Measurements from ENCODE around the gene RBM22. TPM values are rescaled to one million over a fixed set of nuclear protein-coding genes. Genes with fewer than 3 reads are reported as not detected.

RBM22 gene
- total RNA-seq, 1 experiment from 2014 or later: 61.4 TPM

GRCh38 chr5:150710165-150710564 is 9.3 kb upstream of the RBM22 start (continued):
- TF ChIP-seq CBX3 (IDR thresholded peaks at IDR 0.05; ENCODE audit: low read depth) (no peak), ATF3 (IDR thresholded peaks at IDR 0.05) (no peak)

- H3K79me2 ChIP-seq (ENCODE audit: insufficient read depth, low read length): no peaks in the 10 kb centered on the region
- RAD21 ChIA-PET (ENCODE audit: low non-redundant PET in 1 of 2, low total read pairs in 2 of 2, uncharacterized antibody in 2 of 2, unreplicated experiment in 2 of 2): no interaction called here
- peaks cover 19 to 26% of the 10 kb centered on the region in 2 experiments for H3K36me3 ChIP-seq (ENCODE audit: control insufficient read depth in 1 of 2, insufficient read depth in 2 of 2, low read length in 2 of 2)
- DNase-seq (ENCODE audit: low read depth, low spot score) (no peak), ATAC-seq (no peak)
- H3K9me2 ChIP-seq (ENCODE audit: insufficient read depth): no peaks in the 10 kb centered on the region
- BruUV-seq (replicated peaks): no TSS peak
- no peaks in the 10 kb centered on the region for H3K27me3 ChIP-seq (ENCODE audit: insufficient read depth, low read length)
- H3K4me1 ChIP-seq (ENCODE audit: control insufficient read depth in 1 of 2, insufficient read depth in 2 of 2, low read length in 2 of 2): no peaks in the 10 kb centered on the region
- CTCF ChIA-PET: no interaction called here
- H3K4me3 ChIP-seq (replicated peaks in 1 of 2; ENCODE audit: low read depth in 1 of 2, low read length in 2 of 2): no peak overlapping the region
- intact Hi-C loops (cut with micrococcal nuclease): no loop called here
- no peak overlapping the region for H3K9ac ChIP-seq (ENCODE audit: low read length)
- H4K20me1 ChIP-seq (ENCODE audit: insufficient read depth): no peaks in the 10 kb centered on the region
- POLR2A ChIA-PET: no interaction called here
- no peaks in the 10 kb centered on the region for H3K9me3 ChIP-seq (ENCODE audit: control insufficient read depth in 1 of 2, insufficient read depth in 1 of 2, low read depth in 1 of 2, low read length in 2 of 2)
- H2AFZ ChIP-seq (ENCODE audit: low read depth, low read length, poor library complexity, severe bottlenecking): no peak overlapping the region
- H3K4me2 ChIP-seq (ENCODE audit: low read length): no peak overlapping the region
- TF ChIP-seq EZH2 (IDR thresholded peaks at IDR 0.05) (no peak), SRF (IDR thresholded peaks at IDR 0.05; ENCODE audit: low read depth) (no peak), FOSL1 (IDR thresholded peaks at IDR 0.05; ENCODE audit: low read depth) (no peak), JUND (IDR thresholded peaks at IDR 0.05) (no peak), CBX3 (IDR thresholded peaks at IDR 0.05; ENCODE audit: low read depth) (no peak), ZFX (IDR thresholded peaks at IDR 0.05) (no peak), ZNF274 (IDR thresholded peaks at IDR 0.05; ENCODE audit: low read depth, low read length) (no peak), EZH2phosphoT487 (IDR thresholded peaks at IDR 0.05; ENCODE audit: borderline replicate concordance) (no peak), ELF1 (IDR thresholded peaks at IDR 0.05; ENCODE audit: borderline replicate concordance, low read depth) (no peak), MAX (IDR thresholded peaks at IDR 0.05) (no peak), RAD21 (IDR thresholded peaks at IDR 0.05; ENCODE audit: low read depth) (no peak), YY1 (IDR thresholded peaks at IDR 0.05; ENCODE audit: extremely low read depth, insufficient replicate concordance, low read depth, low read length) (no peak), TCF7L2 (IDR thresholded peaks at IDR 0.05; ENCODE audit: borderline replicate concordance, extremely low read depth, insufficient read depth, insufficient read length) (no peak), EGR1 (IDR thresholded peaks at IDR 0.05; ENCODE audit: low read depth) (no peak), ZBTB33 (IDR thresholded peaks at IDR 0.05; ENCODE audit: extremely low read depth, insufficient replicate concordance, low read length) (no peak), SIN3A (IDR thresholded peaks at IDR 0.05; ENCODE audit: low read depth) (no peak)
- TF ChIP-seq, protein P1, sequence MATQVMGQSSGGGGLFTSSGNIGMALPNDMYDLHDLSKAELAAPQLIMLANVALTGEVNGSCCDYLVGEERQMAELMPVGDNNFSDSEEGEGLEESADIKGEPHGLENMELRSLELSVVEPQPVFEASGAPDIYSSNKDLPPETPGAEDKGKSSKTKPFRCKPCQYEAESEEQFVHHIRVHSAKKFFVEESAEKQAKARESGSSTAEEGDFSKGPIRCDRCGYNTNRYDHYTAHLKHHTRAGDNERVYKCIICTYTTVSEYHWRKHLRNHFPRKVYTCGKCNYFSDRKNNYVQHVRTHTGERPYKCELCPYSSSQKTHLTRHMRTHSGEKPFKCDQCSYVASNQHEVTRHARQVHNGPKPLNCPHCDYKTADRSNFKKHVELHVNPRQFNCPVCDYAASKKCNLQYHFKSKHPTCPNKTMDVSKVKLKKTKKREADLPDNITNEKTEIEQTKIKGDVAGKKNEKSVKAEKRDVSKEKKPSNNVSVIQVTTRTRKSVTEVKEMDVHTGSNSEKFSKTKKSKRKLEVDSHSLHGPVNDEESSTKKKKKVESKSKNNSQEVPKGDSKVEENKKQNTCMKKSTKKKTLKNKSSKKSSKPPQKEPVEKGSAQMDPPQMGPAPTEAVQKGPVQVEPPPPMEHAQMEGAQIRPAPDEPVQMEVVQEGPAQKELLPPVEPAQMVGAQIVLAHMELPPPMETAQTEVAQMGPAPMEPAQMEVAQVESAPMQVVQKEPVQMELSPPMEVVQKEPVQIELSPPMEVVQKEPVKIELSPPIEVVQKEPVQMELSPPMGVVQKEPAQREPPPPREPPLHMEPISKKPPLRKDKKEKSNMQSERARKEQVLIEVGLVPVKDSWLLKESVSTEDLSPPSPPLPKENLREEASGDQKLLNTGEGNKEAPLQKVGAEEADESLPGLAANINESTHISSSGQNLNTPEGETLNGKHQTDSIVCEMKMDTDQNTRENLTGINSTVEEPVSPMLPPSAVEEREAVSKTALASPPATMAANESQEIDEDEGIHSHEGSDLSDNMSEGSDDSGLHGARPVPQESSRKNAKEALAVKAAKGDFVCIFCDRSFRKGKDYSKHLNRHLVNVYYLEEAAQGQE (IDR thresholded peaks at IDR 0.05; ENCODE audit: low read depth): no peak
- H3K27ac ChIP-seq (ENCODE audit: low read depth, low read length): no peak overlapping the region
Observed at GRCh38 chr5:150706776-150707390, 6.0 kb upstream of the RBM22 start.
